ENCODE measurements around the gene SORCS2. TPM values are rescaled to one million over a fixed set of nuclear protein-coding genes. Genes with fewer than 3 reads are reported as not detected.
A peak's percentile ranks its signal among the peaks of the same experiment; 100 is the strongest.

SORCS2 gene
- polyA plus RNA-seq, 1 of the 3 experiments (the other 2 are of a cell fraction): 1.6 TPM

DNA sequence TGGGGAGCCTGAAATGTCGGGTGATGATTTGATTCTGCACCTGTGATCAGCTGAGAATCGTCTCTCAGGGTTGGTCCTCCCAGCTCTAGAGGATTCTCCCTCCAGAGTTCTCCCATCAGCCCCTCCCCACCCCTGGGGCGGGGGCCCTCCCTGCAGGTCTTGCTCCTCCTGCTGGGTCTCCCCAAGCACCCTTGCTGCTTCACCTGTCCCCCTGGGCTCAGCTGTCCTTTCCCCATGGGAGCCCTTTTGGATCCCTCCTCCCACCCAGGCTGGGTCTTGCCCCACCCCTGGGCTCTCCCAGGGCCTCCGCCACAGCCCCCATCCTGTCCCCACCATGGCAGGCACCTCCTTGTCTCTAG lies 220.2 kb downstream of the SORCS2 start:
- Histone ChIP-seq H3K9me3 (peaks cover 7% of the 10 kb centered on the region), H3K27me3 (ENCODE audit: insufficient read depth) (no peaks in the 10 kb centered on the region), H3K36me3 (replicated peaks in 1 of 2; ENCODE audit: control insufficient read depth in 1 of 2, insufficient read depth in 2 of 2, low read length in 1 of 2) (no peaks in the 10 kb centered on the region), H3K9ac (no peak overlapping the region), H2AFZ (ENCODE audit: low read depth) (no peak overlapping the region), H3K27ac (ENCODE audit: low read depth in 2 of 2, low read length in 1 of 2) (no peak overlapping the region; a peak in 1 of 4 replicates), H4K20me1 (ENCODE audit: insufficient read depth) (no peaks in the 10 kb centered on the region), H3K4me2 (no peak overlapping the region), H3K79me2 (ENCODE audit: insufficient read depth) (no peaks in the 10 kb centered on the region), H3K4me1 (ENCODE audit: control insufficient read depth in 1 of 2, insufficient read depth in 2 of 2, low read depth in 1 of 2, low read length in 1 of 2) (peaks cover 0 to 14% of the 10 kb centered on the region in 2 experiments; a peak in 1 of 4 replicates), H3F3A (replicated peaks; ENCODE audit: insufficient read depth) (no peaks in the 10 kb centered on the region), H3K4me3 (ENCODE audit: low read depth in 2 of 2, low read length in 1 of 2) (no peak overlapping the region), H3K9me2 (no peaks in the 10 kb centered on the region)
- no peak for TF ChIP-seq MXI1 (IDR thresholded peaks at IDR 0.05; ENCODE audit: low read depth, low read length)
- TF ChIP-seq MEF2A (IDR thresholded peaks at IDR 0.05; ENCODE audit: borderline replicate concordance, low read depth): no peak
- no peak for TF ChIP-seq IRF3 (IDR thresholded peaks at IDR 0.05; ENCODE audit: low read depth, low read length)
- 26% methylated on average over 3 of the region's 4 CpGs for WGBS (ENCODE audit: low lambda C conversion rate)
- peak; percentile 19 for DNase-seq
- CTCF ChIA-PET: interaction anchor here (0.9 to 1.4 kb wide), 3 partner anchors 15 to 307 kb away, joined by 3 to 6 read pairs (median 4); no protein-coding TSS in a partner anchor
- POLR2A ChIA-PET: no interaction called here

- Histone ChIP-seq H3K36me3 (replicated peaks in 1 of 2; ENCODE audit: control insufficient read depth in 1 of 2, insufficient read depth in 2 of 2, low read length in 1 of 2) (no peaks in the 10 kb centered on the region), H3K4me1 (ENCODE audit: control insufficient read depth in 1 of 2, insufficient read depth in 2 of 2, low read depth in 1 of 2, low read length in 1 of 2) (peaks cover 0 to 14% of the 10 kb centered on the region in 2 experiments; a peak in 1 of 4 replicates), H3K9me2 (no peaks in the 10 kb centered on the region), H3K9ac (no peak overlapping the region), H3K27me3 (ENCODE audit: insufficient read depth) (no peaks in the 10 kb centered on the region), H3K27ac (ENCODE audit: low read depth in 2 of 2, low read length in 1 of 2) (no peak overlapping the region), H2AFZ (ENCODE audit: low read depth) (no peak overlapping the region), H4K20me1 (ENCODE audit: insufficient read depth) (no peaks in the 10 kb centered on the region), H3K9me3 (no peaks in the 10 kb centered on the region), H3K79me2 (ENCODE audit: insufficient read depth) (no peaks in the 10 kb centered on the region), H3F3A (replicated peaks; ENCODE audit: insufficient read depth) (no peaks in the 10 kb centered on the region), H3K4me3 (ENCODE audit: low read depth in 2 of 2, low read length in 1 of 2) (no peak overlapping the region), H3K4me2 (no peak overlapping the region)
- ChIA-PET POLR2A (no interaction called here), CTCF (interaction anchor here (0.6 to 1.4 kb wide), 2 partner anchors 15 to 257 kb away, joined by 3 to 4 read pairs; no protein-coding TSS in a partner anchor)
- DNase-seq: peak; percentile 5
- no peak for TF ChIP-seq NFIC (IDR thresholded peaks at IDR 0.05; ENCODE audit: borderline replicate concordance)
- no peak for TF ChIP-seq MXI1 (IDR thresholded peaks at IDR 0.05; ENCODE audit: low read depth, low read length)
- no peak for TF ChIP-seq SMC3 (IDR thresholded peaks at IDR 0.05; ENCODE audit: low read depth, low read length)
- 74% methylated on average over 9 of the region's 9 CpGs for WGBS (ENCODE audit: low lambda C conversion rate)
Observed at GRCh38 chr4:7414046-7414445, 221.7 kb downstream of the SORCS2 start.

DNA sequence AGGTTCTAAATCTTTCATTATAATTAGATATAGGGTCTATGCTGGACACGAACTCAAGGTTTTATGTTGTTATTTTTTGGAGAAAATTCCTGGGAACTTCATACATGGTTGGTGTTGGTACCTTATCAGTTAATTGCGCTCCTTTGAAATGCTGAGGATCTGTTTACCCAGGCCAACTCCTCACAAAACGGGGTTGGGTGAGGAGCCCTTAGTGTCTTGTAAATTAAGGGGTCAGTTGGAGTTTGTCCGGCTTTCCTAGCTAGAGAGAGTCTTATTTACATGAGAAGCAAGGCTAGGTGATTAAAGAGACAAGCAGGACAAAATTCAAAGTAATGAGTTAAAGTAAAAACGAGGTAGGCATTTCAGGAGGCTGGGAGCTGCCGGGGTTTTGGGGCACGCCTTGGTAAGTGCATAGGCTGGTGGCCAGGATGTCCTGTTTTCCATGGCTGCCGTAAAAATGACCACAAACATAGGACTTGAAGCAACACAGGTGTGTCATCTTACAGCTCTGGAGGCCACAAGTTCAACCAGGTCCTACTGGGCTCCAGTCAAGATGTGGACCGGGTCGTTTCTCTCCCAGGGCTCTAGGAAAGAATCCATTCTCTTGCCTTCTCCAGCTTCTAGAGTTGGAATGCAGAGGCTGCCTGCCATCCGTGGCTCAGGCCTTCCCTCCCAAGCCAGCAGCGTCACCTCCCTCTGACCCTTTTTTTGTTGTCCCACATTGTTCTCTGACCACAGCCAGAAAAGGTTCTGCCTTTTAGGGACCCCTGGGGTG lies 222.6 kb downstream of the SORCS2 start:
- DNase-seq: no peak
- no peaks in the 10 kb centered on the region for H3K9me3 ChIP-seq
- peaks cover 0 to 14% of the 10 kb centered on the region in 2 experiments; a peak in 1 of 4 replicates for H3K4me1 ChIP-seq (ENCODE audit: control insufficient read depth in 1 of 2, insufficient read depth in 2 of 2, low read depth in 1 of 2, low read length in 1 of 2)
- 42% methylated on average over 12 of the region's 12 CpGs for WGBS (ENCODE audit: low lambda C conversion rate)
- H3K4me3 ChIP-seq (ENCODE audit: low read depth in 2 of 2, low read length in 1 of 2): no peak overlapping the region
- H3K9me2 ChIP-seq: no peaks in the 10 kb centered on the region
- H2AFZ ChIP-seq (ENCODE audit: low read depth): no peak overlapping the region
- no peak overlapping the region for H3K4me2 ChIP-seq
- H3K9ac ChIP-seq: no peak overlapping the region
- CTCF ChIA-PET: interaction anchor here (0.6 to 1.4 kb wide), 2 partner anchors 16 to 256 kb away, joined by 3 to 4 read pairs; no protein-coding TSS in a partner anchor
- POLR2A ChIA-PET: no interaction called here
- no peak overlapping the region for H3K27ac ChIP-seq (ENCODE audit: low read depth in 2 of 2, low read length in 1 of 2)
- no peaks in the 10 kb centered on the region for H3K79me2 ChIP-seq (ENCODE audit: insufficient read depth)
- no peaks in the 10 kb centered on the region for H3F3A ChIP-seq (replicated peaks; ENCODE audit: insufficient read depth)
- H3K27me3 ChIP-seq (ENCODE audit: insufficient read depth): no peaks in the 10 kb centered on the region
- no peaks in the 10 kb centered on the region for H3K36me3 ChIP-seq (replicated peaks in 1 of 2; ENCODE audit: control insufficient read depth in 1 of 2, insufficient read depth in 2 of 2, low read length in 1 of 2)
- H4K20me1 ChIP-seq (ENCODE audit: insufficient read depth): no peaks in the 10 kb centered on the region
- TF ChIP-seq, protein P1, sequence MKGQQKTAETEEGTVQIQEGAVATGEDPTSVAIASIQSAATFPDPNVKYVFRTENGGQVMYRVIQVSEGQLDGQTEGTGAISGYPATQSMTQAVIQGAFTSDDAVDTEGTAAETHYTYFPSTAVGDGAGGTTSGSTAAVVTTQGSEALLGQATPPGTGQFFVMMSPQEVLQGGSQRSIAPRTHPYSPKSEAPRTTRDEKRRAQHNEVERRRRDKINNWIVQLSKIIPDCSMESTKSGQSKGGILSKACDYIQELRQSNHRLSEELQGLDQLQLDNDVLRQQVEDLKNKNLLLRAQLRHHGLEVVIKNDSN (IDR thresholded peaks at IDR 0.05; ENCODE audit: borderline replicate concordance, low read depth): no peak
- TF ChIP-seq SMC3 (IDR thresholded peaks at IDR 0.05; ENCODE audit: low read depth, low read length) (no peak), FOXJ3 (CRISPR knock-in tag; IDR thresholded peaks at IDR 0.05) (no peak), RFX5 (IDR thresholded peaks at IDR 0.05; ENCODE audit: low read length) (no peak), TEAD4 (IDR thresholded peaks at IDR 0.05; ENCODE audit: borderline replicate concordance, insufficient read depth) (no peak), FOSL2 (IDR thresholded peaks at IDR 0.05; ENCODE audit: borderline replicate concordance, low read depth) (no peak), EZH2phosphoT487 (IDR thresholded peaks at IDR 0.05; ENCODE audit: borderline replicate concordance, low read depth) (no peak), CHD2 (IDR thresholded peaks at IDR 0.05; ENCODE audit: low read length, partially characterized antibody) (no peak), NFIC (IDR thresholded peaks at IDR 0.05; ENCODE audit: borderline replicate concordance) (no peak), FOXM1 (IDR thresholded peaks at IDR 0.05; ENCODE audit: low read depth) (no peak), TCF12 (IDR thresholded peaks at IDR 0.05) (no peak), GABPA (IDR thresholded peaks at IDR 0.05; ENCODE audit: low read depth) (no peak), GATA2 (CRISPR knock-in tag; IDR thresholded peaks at IDR 0.05) (no peak), TAF1 (IDR thresholded peaks at IDR 0.05; ENCODE audit: borderline replicate concordance, low read depth, low read length) (no peak)
- TF ChIP-seq, protein P2, sequence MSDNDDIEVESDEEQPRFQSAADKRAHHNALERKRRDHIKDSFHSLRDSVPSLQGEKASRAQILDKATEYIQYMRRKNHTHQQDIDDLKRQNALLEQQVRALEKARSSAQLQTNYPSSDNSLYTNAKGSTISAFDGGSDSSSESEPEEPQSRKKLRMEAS (IDR thresholded peaks at IDR 0.05; ENCODE audit: low read depth): no peak

All from SK-N-SH (cell line).